Activated CD8-positive, alpha-beta memory T cell treated with anti-CD3 and anti-CD28 coated beads, Interleukin-2, amount 50 U/mL, for 4 hours (primary cell): ENCODE measurements around the gene ZNF296.

ENCODE experiments used
- DNase-seq: peaks from one replicate; pipeline ENCODE4 v3.0.0-alpha.2; 2020

ZNF296 gene

DNA sequence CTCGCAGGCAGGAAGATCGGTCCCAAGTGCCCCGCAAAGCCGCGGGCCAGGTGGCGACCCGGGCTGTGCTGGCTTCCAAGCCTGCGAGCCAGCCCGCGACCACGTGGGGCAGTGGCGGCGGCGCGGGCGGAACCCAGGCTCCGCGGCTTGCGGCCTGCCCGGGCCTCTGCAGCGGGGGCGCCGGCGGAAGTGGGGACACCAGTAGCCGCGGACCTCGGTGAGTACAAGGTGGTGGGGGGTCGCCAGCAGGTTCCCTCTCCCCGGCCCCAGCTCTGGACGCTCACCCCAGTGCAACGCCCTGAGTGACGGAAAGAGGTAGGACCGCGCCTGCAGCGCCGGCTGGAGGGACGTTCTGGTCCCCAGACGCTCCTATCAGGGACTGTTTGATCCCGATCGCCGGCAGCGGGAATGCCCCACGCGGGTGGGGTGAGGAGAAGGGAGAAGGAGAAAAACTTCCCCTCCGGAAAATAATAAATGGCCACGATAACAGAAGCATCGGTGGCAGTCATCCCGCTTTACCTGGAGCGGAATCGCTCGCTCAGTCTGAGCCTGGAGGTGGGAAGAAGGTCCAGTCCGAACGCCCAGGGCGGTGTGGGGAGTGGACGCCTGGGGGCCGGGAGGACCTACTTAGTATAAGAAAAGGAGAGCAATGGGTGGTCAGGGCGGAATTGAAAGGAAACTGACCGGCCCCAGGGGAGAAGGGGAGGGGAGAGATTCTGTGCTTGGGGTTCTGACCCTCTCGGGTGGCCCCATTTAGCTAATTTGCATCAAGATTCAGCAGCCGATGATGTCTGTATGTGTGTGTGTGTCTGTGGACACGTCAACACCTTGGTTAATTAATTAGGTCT, 3.0 kb upstream of the ZNF296 start, which contains the start of gene GEMIN7:
GEMIN7 (plus strand) TSS at position 198 of the 848 bp plus-strand sequence. CDS start 10,855 bp downstream, outside the sequence.
- peak; percentile 79 for DNase-seq

DNA sequence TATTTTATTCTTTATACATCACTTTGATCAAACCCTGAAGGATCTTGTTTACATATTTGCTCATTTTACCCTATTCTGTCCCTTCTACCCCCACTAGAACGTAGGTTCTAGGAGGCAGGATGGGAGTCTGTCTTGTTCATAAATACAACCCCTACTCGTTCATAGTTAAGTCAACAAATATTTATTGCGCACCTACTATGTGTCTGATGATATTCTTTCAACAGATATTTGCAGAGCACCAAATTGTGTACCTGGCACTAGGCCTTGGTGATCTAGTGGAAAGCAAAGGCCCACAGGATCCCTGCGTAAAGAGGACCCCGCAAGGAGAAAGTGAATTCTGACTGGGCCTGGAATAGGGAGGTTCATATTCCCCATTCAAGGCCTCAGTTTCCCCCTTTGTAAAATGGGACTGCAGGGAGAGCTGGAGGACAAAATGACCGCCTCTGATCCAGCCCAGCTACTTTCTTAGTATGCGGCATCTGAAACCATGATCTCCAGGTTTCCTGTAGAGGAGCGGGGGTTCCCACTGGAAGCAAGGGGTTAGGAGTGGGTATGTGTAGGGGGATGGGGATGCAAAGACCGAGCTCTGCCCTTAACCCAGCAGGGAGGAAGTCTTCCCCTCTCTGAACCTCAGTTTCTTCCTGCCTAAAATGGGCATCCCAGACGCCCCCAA, 2.2 kb upstream of the ZNF296 start:
- DNase-seq, result no peak

DNA sequence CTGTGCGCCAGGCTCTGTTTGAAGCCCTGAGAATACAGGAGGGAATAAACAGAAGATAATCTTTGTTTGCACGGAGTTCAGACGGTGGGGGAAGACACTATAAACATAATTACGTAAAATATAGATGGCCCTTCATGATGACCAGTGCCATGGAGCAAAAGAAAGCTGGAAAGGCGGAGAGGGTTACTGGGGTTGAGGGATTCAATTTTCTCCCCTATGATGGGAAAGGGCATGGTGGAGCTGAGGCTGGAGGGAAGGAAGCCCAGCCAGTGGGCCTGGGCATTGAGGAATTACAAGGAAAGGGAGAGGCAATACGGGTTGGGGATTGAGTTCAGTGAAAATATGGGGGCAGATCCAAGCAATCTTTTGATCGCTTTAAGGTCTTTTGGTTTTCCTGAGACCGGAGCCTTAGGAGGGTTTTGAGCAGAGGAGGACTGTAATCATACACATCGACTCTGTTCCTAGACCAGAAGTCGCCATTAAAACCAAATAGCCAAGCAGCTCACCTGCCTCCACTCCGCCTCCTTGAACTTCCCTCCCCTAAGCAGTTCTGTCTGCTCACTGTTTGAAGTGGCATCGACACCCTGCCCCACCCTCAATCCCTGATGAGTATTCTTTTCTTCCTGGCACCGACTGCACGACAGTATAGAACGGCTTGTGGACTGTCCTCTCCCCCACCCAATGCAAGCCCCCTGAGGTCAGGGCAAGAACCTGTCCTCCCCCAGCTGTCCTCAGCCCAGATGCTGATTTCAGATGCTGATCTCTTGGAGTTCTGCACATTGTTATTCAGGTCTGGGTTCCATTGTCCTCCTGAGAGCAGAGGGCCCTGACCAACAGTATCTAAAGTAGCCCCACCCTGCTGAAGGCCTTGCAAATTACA, 813 bp upstream of the ZNF296 start:
- DNase-seq, result no peak

DNA sequence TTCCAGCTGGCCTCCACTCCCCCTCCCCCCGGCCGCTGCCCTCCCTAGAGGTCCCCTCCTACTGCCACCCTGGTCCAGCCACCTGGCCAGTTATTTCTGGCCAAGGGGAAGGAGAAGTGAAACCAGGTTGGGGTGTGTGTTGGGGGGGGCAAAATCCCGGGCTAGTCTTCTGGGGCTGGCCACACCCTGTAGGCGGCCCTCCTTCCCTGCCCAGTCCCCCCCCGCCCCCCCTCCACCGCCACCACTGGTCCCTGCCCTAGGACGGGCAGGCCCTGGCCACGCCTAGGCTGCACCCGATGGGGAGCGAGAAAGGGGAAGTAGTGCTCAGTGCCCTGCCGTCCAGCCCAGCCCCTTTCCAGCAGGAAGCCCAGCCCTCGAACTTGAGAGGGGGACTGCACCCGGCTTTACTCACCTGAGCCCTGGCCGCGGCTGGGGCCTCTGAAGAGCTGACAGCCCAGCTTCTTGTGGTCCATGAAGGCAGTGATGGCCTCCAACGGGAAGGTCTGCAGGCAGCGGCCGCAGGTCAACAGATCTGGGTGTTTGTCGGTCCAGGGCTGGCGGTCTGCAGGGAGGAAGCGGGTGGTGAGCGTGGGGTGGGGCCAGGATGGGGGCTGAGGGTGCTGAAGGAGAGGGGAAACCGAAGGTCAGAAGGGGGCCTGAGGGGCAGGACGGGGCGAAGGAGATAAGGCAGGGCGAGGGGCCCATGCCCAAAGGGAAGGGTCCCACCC, 813 bp downstream of the ZNF296 start:
- DNase-seq, result peak; percentile 33

DNA sequence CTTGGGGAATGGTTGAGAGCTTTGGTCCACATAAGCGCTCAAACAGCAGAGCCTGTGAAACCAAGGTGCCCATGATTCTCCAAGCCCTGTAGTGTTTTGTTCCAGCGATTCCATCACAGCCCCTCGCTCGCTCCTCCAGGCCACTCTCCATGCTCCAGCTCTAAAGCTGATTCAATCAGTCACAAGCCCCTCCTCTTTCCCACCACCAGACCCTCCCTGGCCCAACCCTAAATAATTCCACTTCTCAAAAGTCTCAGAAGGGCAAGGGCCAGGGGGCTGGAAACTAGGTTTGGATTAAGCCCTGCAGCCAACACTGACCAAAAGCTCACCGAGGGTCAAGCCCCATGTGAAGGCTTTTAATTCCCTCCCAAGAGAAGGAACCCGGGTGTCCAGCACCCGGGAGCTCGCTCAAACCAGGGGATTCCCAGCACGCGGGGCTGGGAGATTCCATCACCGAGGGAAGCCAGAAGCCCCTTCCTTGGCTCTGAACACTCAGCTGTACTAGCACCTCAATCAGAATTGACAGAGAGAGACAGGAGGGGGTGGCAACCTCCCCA, 1.5 kb downstream of the ZNF296 start:
- DNase-seq, result no peak

DNA sequence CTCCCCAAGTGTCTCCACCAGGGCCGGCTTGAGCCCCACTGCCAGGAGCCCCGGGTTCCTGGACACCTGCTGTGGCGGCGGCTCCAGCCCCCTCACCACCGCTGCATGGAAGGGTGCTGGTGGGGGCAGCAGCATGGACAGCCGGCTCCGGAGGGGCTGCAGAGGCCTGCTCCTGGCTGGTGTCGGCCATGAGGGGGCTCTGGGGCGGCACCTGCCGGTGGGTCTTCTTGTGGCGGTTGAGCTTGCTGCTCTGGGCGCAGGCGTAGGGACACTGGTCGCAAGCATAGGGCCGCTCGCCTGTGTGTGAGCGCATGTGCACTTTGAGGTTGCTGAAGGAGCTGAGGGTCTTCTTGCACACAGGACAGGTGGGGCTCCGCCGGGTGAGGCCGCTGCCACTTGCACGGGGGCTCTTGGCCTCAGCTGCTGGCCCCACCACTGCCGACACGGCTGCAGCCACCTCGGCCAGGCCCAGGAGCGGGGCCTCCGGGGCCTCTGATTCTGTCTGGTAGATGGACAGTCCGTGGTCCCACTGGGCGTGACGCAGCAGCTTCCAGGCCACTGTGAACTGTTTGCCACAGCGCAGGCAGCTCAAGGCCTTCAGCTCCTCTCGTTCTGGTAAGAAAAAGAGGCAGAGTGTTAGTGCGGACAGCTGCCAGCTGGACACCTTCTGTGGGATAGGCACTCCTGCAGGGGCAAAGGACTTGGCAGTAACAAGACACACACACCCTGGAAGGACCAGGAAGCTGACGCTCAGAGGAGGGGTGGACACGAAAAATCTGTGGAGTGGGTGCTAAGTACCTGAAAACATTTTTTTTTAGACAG, 4.1 kb downstream of the ZNF296 start:
- DNase-seq, result no peak

DNA sequence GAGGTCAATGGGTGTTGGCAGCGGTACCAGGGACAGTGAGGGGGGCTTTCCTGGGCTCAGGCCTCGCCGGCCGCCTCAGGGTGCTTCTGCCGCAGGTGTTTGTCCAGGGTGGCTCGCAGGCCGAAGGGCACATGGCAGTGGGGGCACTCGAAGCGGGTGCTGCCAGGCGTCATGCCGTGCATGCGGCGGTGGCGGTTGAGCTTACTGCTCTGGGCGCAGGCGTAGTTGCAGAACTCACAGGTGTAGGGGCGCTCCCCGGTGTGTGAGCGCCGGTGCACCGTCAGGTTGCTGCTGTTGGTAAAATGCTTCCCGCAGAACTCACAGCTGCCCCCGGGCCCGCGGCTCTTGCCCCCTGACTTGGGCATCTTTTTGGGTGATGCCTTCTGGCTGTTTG, 4.7 kb downstream of the ZNF296 start:
- no peak for DNase-seq

DNA sequence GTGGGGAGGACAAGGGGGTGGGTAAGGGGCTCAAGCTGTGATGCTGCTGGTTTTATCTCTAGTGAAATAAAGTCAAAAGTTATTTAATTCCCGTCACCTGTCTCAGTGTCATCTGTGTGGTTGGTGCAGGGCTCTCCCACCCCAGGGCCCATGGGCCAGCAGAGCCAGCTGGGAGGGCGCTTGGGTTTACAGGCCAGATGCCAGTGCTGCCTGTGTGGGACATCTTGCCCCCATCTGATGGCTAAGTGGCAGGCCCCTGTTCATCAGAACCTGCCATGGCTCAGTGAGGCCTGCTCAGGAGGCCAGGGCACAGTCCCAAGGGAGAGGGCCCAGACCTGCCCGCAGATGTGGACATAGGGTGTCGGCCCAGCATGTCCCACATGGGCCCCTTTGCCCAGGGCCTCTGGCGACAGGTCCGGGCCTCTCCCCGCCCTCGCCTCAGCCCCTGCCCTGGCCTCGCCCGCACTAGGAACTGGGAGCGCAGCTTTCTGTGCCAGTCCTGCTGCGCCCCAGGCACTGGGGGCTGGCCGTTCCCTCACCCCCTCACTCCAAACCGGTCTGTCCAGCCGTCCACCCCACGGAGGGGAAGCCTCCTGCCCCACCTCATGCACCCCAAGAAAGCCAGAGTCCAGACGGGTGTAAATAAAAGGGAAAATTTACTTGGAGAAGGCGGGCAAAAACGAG, 5.3 kb downstream of the ZNF296 start:
- DNase-seq, result no peak

DNA sequence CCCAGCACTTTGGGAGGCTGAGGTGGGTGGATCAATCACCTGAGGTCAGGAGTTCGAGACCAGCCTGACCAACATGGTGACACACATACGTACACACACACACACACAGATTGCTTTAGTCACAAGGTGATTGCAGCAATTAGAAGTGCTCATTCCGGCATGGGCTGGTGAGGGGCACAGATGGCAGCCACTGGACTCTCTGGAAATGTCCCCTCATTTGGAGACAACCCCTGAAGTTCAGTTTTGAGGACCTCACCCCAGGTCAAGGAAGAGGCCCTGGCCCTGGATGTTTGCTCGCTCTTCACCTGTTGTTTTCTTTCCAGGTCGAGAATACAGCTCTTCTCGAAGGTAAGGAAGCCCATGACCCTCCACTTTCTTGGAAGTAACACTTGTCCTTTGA, 6.1 kb downstream of the ZNF296 start:
- no peak for DNase-seq

DNA sequence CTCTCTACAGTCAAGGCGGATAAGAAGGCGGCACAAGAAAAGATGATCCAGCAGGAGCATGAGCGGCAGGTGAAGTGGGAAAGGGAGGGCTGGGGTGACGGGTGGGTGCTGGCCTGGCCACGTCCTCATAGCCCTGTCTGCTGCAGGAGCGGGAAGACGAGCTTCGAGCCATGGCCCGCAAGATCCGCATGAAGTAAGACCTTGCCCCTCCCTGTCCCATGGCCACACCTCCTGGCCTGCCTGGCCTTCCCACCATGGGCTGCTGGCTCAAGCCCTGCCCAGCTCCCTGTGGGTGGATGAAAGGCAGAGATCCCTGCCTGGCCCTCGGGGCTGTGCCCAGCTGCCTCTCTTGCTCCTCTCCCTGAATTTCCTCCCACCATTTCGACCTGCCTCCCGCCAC, 7.2 kb downstream of the ZNF296 start:
- no peak for DNase-seq

DNA sequence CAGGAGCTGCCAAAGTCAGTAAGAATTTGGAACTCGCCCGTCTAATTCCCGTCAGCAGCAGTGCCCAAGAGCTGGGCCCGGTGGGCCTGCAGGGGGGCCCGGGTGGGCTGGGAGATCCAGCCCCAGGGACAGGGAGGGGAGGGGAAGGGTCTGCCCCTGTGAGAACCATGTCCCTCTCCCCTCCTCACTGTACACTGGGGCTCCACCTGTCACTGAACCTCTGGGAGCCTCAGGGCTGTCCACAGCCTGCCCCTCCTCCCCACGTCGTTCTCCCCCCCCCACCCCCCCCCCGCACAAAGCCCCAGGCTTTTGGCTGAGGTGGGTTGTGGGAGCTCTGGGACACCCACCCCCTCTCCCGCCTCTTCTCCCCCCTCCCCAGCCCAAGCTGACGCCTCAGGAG, 8.2 kb downstream of the ZNF296 start:
- no peak for DNase-seq

DNA sequence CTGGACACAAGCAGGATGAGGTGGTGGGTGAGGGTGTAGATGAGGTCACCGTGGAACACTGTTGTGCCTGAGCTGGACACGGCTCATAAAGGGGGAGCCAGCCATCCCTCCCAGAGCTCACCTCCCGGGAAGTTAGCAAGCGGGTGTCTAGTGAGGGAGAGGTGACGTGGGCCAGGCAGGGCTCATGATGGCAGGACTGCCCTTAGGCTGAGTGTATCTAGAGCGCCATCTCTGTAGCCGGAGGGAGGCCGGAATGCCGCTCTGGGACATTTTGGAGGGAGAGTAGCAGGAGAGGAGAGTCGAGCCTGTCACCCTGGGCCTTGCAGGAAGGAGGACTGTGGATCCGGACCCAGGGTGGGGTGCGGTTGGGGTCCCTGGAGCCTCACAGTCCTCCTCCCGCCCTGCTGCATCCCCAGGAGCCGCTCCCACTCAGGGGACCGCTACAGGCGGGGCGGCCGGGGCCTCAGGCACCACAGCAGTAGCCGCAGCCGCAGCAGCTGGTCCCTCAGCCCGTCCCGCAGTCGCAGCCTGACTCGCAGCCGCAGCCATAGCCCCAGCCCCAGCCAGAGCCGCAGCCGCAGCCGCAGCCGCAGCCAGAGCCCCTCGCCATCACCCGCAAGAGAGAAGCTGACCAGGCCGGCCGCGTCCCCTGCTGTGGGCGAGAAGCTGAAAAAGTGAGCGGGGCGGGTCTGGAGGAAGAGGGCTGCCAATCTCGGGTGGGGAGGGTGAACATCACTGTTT, 9.2 kb downstream of the ZNF296 start:
- no peak for DNase-seq

DNA sequence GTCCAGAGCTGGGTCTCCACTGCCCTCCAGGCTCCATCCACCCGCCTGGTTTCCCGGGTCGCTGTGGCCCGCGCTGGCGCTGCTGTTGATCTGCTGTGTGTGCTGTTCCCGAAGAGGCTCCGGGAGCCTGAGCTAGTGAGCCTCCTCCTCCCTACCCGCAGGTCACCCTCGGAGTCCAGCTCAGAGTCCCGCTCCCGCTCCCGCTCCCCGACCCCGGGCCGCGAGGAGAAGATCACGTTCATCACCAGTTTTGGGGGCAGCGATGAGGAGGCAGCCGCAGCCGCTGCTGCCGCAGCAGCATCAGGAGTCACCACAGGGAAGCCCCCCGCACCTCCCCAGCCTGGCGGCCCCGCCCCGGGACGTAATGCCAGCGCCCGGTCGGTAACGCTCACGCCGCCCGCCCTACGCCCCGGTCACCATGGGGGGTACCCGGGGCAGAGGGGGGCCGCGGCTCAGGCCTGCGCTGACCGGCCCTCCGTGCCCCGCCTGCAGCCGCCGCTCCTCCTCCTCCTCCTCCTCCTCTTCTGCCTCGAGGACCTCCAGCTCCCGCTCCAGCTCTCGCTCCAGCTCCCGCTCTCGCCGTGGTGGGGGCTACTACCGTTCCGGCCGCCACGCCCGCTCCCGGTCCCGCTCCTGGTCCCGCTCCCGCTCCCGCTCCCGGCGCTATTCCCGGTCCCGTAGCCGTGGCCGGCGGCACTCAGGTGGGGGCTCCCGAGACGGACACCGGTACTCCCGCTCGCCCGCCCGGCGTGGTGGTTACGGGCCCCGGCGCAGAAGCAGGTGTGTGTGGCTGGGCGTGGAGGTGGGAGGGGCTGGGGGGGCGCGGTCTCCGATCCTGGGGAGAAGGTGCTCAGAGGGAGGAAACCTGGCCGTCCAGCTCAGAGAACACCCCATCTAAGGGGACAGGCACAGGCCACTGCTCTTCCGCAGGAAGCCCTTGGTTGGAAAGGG, 12.2 kb downstream of the ZNF296 start:
- DNase-seq, result no peak

DNA sequence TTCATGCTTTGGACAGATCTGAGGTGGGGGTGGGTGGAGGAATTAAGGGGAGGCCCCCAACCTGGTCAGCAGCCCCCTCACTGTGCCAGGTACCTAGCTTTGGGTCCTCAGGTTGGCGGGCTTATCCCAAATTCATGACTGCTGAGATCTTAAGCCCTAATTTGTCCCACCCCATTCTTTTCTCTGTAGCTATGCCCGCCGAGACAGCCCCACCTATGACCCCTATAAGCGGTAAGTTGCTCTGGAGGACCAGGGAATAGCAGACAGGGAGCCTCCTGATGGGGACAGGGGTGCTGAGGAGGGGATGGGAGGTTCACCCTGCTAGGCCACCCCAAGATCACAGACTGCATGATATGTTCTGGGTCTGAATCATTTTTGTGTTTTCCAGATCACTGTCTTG, 14.3 kb downstream of the ZNF296 start:
- no peak for DNase-seq

DNA sequence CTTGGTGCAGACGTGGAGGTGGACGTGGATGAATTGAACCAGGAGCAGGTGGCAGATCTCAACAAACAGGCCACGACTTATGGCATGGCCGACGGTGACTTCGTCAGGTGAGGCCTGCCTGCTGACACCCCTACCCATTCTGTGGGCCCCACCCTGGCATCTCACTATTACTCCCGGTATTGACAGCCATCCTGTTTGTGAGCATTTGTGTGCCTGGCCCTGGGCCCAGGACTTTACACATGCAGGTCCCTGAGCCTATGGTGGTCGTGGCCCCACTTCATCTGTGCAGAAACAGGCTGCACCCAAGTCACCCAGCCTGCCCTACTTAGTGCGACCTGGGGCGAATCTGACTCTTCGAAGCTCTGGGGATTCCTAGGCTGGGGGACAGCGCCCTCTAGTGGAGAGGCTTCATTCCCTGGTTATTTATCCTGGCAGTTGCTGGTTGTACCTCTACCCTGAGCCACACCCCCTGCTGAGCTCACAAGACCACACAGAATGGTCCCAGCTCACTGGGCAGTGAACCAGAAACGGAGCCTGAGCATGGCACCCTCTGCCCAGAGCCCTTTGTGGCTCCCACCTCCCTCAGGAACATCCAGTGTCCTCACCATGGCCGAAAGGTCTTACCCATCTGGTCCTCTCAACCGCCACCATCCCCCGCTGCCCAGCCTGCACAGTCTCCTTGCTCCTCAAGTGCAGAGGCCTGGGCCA, 16.9 kb downstream of the ZNF296 start:
- DNase-seq, result peak; percentile 85

DNA sequence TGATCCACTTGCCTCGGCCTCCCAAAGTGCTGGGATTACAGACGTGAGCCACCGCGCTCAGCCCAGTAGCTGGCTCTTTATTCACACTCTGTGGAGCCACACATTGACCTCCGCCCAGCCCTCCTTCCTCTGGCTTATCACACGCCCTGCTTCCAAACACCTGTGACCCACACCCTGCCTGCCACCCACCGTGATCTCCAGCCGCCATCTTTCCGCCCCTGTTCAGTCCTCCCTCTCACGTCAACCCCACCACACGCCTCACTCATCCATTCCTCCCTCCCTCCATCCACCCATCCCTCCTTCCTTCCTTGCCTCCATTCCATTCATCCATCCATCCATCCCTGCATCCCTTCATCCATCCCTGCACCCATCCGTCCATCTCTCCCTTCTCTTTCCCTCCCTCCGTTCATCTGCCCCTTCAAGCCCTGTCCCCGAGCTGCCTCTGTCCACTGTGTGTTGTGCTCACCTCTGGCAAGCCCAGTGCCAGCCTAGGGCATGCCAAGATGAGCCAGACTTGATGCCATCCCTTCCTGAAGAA, 17.6 kb downstream of the ZNF296 start:
- no peak for DNase-seq

DNA sequence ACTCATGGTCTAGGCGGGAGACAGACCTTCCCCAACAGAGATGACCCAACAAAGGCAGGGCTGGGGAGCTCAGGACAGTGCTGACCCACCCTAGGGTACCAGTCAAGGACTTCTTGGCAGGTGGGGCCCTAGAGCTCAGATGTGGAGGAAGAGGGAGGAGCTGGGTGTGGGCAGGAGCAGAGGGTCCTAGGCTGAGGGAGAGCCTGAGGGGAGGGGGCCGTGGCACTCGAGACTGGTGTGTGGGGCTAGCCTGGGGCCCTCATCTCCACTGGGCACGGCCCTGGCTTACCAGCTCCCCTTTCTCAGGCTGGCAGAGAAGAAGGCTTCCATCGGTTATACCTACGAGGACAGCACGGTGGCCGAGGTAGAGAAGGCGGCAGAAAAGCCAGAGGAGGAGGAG, 18.8 kb downstream of the ZNF296 start:
- DNase-seq, result no peak

DNA sequence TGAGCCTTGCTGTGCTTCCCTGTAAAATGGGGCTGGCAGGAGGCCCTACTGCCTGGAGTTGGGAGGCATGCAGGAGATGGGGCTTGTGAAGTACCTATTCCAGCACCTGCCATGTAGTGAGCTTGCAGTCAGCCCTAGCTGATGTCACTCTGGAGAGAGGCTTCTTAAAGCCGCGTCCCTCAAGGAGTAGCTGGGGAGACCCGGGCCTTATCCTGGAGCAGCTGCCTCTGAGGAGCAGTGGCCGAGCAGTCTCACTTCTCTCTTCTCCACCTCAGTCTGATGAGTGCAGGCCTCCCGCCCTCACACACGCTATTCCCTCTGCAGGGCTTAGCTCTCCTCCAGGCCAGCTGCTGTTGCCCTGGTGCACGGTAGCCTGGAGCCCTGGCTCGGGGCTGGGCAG, 19.4 kb downstream of the ZNF296 start:
- DNase-seq, result no peak
